Measurements from ENCODE around the gene EVC2.

DNA sequence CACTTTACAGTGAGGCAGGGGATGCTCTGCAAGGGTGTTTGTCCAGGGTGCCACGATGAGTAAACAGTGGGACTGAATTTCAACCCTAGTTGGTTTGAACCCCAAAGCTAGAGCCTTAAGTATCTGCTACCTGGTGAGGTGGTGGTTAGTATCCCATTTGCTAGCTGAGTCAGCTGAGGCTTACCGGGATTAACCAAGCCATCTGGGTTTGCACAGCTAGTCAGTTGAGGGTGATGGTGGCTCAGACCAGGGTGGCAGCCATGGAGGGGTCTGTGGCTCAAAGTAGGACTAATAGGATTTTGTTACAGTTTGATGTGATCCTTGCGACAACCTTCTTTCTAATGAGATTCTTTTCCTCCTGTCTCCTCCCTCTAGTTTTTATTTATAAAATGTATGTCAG lies 4.6 kb upstream of the EVC2 start:
- TF ChIP-seq, protein P1, sequence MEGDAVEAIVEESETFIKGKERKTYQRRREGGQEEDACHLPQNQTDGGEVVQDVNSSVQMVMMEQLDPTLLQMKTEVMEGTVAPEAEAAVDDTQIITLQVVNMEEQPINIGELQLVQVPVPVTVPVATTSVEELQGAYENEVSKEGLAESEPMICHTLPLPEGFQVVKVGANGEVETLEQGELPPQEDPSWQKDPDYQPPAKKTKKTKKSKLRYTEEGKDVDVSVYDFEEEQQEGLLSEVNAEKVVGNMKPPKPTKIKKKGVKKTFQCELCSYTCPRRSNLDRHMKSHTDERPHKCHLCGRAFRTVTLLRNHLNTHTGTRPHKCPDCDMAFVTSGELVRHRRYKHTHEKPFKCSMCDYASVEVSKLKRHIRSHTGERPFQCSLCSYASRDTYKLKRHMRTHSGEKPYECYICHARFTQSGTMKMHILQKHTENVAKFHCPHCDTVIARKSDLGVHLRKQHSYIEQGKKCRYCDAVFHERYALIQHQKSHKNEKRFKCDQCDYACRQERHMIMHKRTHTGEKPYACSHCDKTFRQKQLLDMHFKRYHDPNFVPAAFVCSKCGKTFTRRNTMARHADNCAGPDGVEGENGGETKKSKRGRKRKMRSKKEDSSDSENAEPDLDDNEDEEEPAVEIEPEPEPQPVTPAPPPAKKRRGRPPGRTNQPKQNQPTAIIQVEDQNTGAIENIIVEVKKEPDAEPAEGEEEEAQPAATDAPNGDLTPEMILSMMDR (IDR thresholded peaks at IDR 0.05) = no peak
- no peak for TF ChIP-seq ZFX (IDR thresholded peaks at IDR 0.05; ENCODE audit: borderline replicate concordance)

All from 22Rv1 (cell line).